ENCODE results near the gene TSNAX.
"Not testable (repeated sequence)": the region's sequence is repeated elsewhere in the genome, so short reads cannot be mapped to it uniquely, and the experiment has no call there.

The TSNAX gene

GRCh38 chr1:231528172-231529029, at the start of gene TSNAX:
Gene TSNAX, plus strand, starts transcription at chr1:231528669. Its CDS starts 142 bp downstream, at chr1:231528811.
- in situ Hi-C loops (cut with HindIII; ENCODE audit: low sequenced_read_pairs): no loop called here

- in situ Hi-C loops (cut with HindIII; ENCODE audit: low sequenced_read_pairs): no loop called here
Measured at GRCh38 chr1:231478811-231479210, 49.7 kb upstream of the TSNAX start.

- in situ Hi-C loops (cut with HindIII; ENCODE audit: low sequenced_read_pairs): no loop called here
Measured at GRCh38 chr1:231480008-231480407, 48.5 kb upstream of the TSNAX start.

GRCh38 chr1:231481289-231481688, 47.2 kb upstream of the TSNAX start:
- in situ Hi-C loops (cut with HindIII; ENCODE audit: low sequenced_read_pairs): no loop called here

GRCh38 chr1:231485029-231485784, 43.3 kb upstream of the TSNAX start:
- in situ Hi-C loops (cut with HindIII; ENCODE audit: low sequenced_read_pairs): no loop called here

GRCh38 chr1:231487019-231487418, 41.5 kb upstream of the TSNAX start:
- in situ Hi-C loops (cut with HindIII; ENCODE audit: low sequenced_read_pairs): no loop called here

- in situ Hi-C loops (cut with HindIII; ENCODE audit: low sequenced_read_pairs): no loop called here
Measured at GRCh38 chr1:231487910-231488309, 40.6 kb upstream of the TSNAX start.

- in situ Hi-C loops (cut with HindIII; ENCODE audit: low sequenced_read_pairs): no loop called here
Measured at GRCh38 chr1:231493421-231494185, 34.9 kb upstream of the TSNAX start.

- in situ Hi-C loops (cut with HindIII; ENCODE audit: low sequenced_read_pairs): no loop called here
Measured at GRCh38 chr1:231494439-231495110, 33.9 kb upstream of the TSNAX start.

GRCh38 chr1:231497629-231498152, 30.8 kb upstream of the TSNAX start:
- in situ Hi-C loops (cut with HindIII; ENCODE audit: low sequenced_read_pairs): no loop called here

- in situ Hi-C loops (cut with HindIII; ENCODE audit: low sequenced_read_pairs): no loop called here
Measured at GRCh38 chr1:231499148-231499763, 29.2 kb upstream of the TSNAX start.

GRCh38 chr1:231500666-231501065, 27.8 kb upstream of the TSNAX start:
- in situ Hi-C loops (cut with HindIII; ENCODE audit: low sequenced_read_pairs): no loop called here

- in situ Hi-C loops (cut with HindIII; ENCODE audit: low sequenced_read_pairs): not testable (repeated sequence)
Measured at GRCh38 chr1:231503168-231503567, 25.3 kb upstream of the TSNAX start.

GRCh38 chr1:231507476-231508355, 20.8 kb upstream of the TSNAX start:
- in situ Hi-C loops (cut with HindIII; ENCODE audit: low sequenced_read_pairs): no loop called here

GRCh38 chr1:231508497-231508896, 20.0 kb upstream of the TSNAX start:
- in situ Hi-C loops (cut with HindIII; ENCODE audit: low sequenced_read_pairs): no loop called here

GRCh38 chr1:231508941-231509340, 19.5 kb upstream of the TSNAX start:
- in situ Hi-C loops (cut with HindIII; ENCODE audit: low sequenced_read_pairs): no loop called here

- in situ Hi-C loops (cut with HindIII; ENCODE audit: low sequenced_read_pairs): no loop called here
Measured at GRCh38 chr1:231512147-231512698, 16.2 kb upstream of the TSNAX start.

GRCh38 chr1:231515748-231516147, 12.7 kb upstream of the TSNAX start:
- in situ Hi-C loops (cut with HindIII; ENCODE audit: low sequenced_read_pairs): no loop called here

GRCh38 chr1:231517076-231517475, 11.4 kb upstream of the TSNAX start:
- in situ Hi-C loops (cut with HindIII; ENCODE audit: low sequenced_read_pairs): no loop called here
